GM06990 (cell line): ENCODE measurements around the gene PCBP3.

Experiments used
- DNase-seq: peaks from one replicate; pipeline ENCODE4 v3.0.0-alpha.2; 2011; ENCODE audit not compliant: insufficient read length; ENCODE audit errors: extremely low read depth
- H3K27me3 ChIP-seq: replicated peaks from 2 replicates; pipeline ENCODE4 v1.6.0; 2011; ENCODE audit warnings: low read length; ENCODE audit not compliant: control insufficient read depth, insufficient read depth
- H3K36me3 ChIP-seq: 2 replicates; pipeline ENCODE4 v1.5.1; 2011; ENCODE audit warnings: low read length; ENCODE audit not compliant: control insufficient read depth, insufficient read depth
- H3K4me3 ChIP-seq: replicated peaks from 2 replicates; pipeline ENCODE4 v1.5.1; 2011; ENCODE audit warnings: low read depth, mild to moderate bottlenecking, control low read depth, low read length
- CTCF ChIP-seq: IDR thresholded peaks from 2 replicates; pipeline ENCODE4 v1.5.1; 2011; ENCODE audit warnings: low read length, control low read depth, mild to moderate bottlenecking, inconsistent platforms; ENCODE audit not compliant: insufficient read depth, poor library complexity, severe bottlenecking

Gene PCBP3

GRCh38 chr21:45899317-45900033 lies 255.9 kb downstream of the PCBP3 start:
- Histone ChIP-seq H3K4me3 (no peak overlapping the region), H3K27me3 (no peaks in the 10 kb centered on the region), H3K36me3 (no peaks in the 10 kb centered on the region)
- no peak for TF ChIP-seq CTCF
- no peak for DNase-seq

- no peaks in the 10 kb centered on the region for H3K27me3 ChIP-seq
- no peaks in the 10 kb centered on the region for H3K36me3 ChIP-seq
- DNase-seq, result no peak
- H3K4me3 ChIP-seq, result no peak overlapping the region
- TF ChIP-seq CTCF, result no peak
Observed at GRCh38 chr21:45900034-45900868, 256.7 kb downstream of the PCBP3 start.

- no peak for DNase-seq
- Histone ChIP-seq H3K27me3 (no peaks in the 10 kb centered on the region), H3K36me3 (no peaks in the 10 kb centered on the region), H3K4me3 (no peak overlapping the region)
- TF ChIP-seq CTCF, result no peak
Observed at GRCh38 chr21:45901061-45901690, 257.7 kb downstream of the PCBP3 start.

- H3K36me3 ChIP-seq, result no peaks in the 10 kb centered on the region
- H3K27me3 ChIP-seq, result no peaks in the 10 kb centered on the region
- no peak overlapping the region for H3K4me3 ChIP-seq
- no peak for DNase-seq
- no peak for TF ChIP-seq CTCF
Observed at GRCh38 chr21:45902292-45902995, 258.9 kb downstream of the PCBP3 start.

- TF ChIP-seq CTCF, result no peak
- no peak overlapping the region for H3K4me3 ChIP-seq
- H3K36me3 ChIP-seq, result no peaks in the 10 kb centered on the region
- no peaks in the 10 kb centered on the region for H3K27me3 ChIP-seq
- DNase-seq, result no peak
Observed at GRCh38 chr21:45905196-45905595, 261.7 kb downstream of the PCBP3 start.
